ENCODE data around the gene EEA1.

The EEA1 gene

DNA sequence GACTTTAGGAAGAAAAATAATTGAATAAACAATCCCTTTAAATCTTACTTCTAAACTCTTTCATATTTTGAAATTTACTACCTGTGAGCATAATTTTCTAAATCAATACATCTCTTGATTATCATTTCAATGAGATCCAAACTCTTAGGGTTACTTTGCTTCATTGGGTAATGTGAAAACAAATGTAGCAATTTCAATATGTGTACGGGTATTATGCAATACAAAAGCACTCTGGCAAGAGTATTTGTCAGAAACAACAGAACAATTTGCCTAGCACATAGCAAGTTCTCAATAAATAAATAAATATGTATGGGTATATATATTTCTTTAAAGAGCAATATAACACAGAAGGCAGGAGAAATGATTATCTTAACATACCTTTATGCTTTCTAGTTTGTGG is 149.2 kb downstream of the EEA1 start:
- TF ChIP-seq CTCF (IDR thresholded peaks at IDR 0.05) = no peak
- H3K4me3 ChIP-seq = no peak overlapping the region
- no peak for DNase-seq (ENCODE audit: low spot score)
- H3K27ac ChIP-seq = no peak overlapping the region

DNA sequence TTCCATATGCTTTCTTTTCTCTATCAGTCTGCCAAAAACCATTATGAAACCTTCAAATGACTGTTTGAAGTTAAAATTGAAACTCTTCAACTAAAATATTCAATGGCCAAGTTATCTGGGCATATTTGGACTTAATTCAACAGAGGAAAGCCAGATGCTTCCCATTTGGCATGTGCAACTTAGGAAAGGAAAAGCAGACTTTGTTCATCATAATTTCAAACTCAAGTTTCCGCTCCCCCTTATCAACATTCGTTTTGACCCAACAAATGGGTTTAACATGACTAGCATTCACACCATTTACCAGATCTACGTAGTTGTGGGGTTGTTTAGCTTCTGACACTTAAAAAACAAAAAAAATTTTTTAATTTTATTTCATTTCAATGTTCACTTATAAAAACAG is 150.6 kb downstream of the EEA1 start:
- DNase-seq (ENCODE audit: low spot score) = no peak
- no peak overlapping the region for H3K4me3 ChIP-seq
- H3K27ac ChIP-seq = no peak overlapping the region
- no peak for TF ChIP-seq CTCF (IDR thresholded peaks at IDR 0.05)

DNA sequence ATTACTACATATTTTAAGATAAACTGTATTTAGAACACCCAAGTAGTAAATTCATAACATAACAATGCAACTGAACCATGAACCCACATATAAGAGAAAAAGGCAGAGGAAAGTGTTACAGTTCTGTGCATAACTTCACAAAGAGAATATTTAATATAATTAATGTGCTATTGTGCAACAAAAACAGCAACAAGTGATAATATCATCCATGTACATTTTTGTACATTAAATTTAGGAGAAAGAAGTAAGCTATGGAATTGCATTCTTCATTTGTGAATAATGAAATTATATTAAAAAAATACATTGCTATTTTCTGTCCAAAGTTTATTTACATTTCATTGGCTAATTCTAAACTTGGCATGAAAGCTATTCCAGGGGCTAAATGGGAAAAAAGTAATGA is 153.7 kb downstream of the EEA1 start:
- Histone ChIP-seq H3K27ac (no peak overlapping the region), H3K4me3 (no peak overlapping the region)
- no peak for TF ChIP-seq CTCF (IDR thresholded peaks at IDR 0.05)
- DNase-seq (ENCODE audit: low spot score) = no peak

GRCh38 chr12:92771001-92771400 is 158.1 kb downstream of the EEA1 start:
- no peak for TF ChIP-seq CTCF (IDR thresholded peaks at IDR 0.05)
- Histone ChIP-seq H3K4me3 (no peak overlapping the region), H3K27ac (no peak overlapping the region)
- DNase-seq (ENCODE audit: low spot score) = no peak

DNA sequence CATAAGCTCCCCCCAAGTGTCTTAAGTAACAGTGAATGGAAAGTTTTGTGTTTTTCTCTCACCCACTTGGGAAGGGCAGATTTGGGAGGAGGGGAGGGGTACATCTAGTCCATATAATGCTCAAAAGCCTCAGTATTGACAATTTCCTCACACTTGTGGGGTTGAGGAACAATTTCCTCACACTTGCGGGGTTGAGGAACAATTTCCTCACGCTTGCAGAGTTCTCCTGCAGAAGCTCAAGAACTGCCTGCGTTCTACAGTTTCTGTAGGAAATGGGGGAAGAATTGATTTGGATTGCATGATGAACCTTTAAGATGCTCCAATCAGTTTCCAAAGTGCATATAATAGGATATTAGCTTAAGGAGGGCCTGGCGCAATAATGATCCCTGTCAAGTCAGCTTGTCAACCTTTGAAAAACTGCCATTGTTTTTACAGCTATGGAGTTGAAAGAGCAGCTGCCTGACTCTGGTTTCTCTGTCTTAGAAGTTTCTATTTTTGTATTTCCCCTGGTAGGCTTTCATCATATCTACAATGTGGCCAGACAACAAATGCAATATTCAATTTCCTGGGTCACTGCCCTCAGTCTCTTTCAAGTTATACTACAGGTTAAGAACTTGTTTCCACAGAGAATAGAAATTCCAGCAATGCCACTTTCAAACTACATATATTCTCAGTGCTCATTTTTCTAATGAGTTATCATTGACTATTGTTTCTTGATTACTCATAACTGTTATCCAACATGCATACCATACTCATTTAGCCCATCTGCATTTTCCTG is 159.8 kb downstream of the EEA1 start:
- peak overlapping the region in 1 of 2 donors; percentile 51 for H3K27ac ChIP-seq
- no peak for DNase-seq (ENCODE audit: low spot score)
- no peak overlapping the region for H3K4me3 ChIP-seq
- no peak for TF ChIP-seq CTCF (IDR thresholded peaks at IDR 0.05)

- no peak for TF ChIP-seq CTCF (IDR thresholded peaks at IDR 0.05)
- Histone ChIP-seq H3K4me3 (no peak overlapping the region), H3K27ac (no peak overlapping the region)
- no peak for DNase-seq (ENCODE audit: low spot score)
Measured at GRCh38 chr12:92765871-92766270, 163.2 kb downstream of the EEA1 start.

DNA sequence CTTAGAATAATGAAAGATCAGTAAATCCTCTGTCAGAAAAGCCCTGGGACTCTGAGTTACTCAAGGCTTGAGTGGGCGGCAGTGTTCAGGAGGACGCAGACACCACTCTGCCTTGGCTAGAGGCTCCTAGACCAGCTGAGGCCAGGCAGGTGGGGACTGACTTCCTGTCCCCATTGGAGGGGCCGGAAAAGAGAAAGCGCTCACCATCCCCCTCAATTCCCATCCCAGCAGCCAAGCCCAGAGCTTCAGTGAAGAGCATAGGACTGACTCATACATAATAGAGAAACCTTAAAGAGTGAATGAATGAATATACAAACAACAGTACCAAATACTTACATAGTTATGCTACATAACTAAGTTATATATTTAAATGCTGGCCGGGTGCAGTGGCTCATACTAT is 164.3 kb downstream of the EEA1 start:
- TF ChIP-seq CTCF (IDR thresholded peaks at IDR 0.05) = no peak
- DNase-seq (ENCODE audit: low spot score) = no peak
- H3K27ac ChIP-seq = no peak overlapping the region
- no peak overlapping the region for H3K4me3 ChIP-seq

Data from coronary artery (tissue), 2 donors.